Measurements from ENCODE around the gene RFX5.
"Not testable (repeated sequence)": the region's sequence is repeated elsewhere in the genome, so short reads cannot be mapped to it uniquely, and the experiment has no call there.

RFX5 gene

GRCh38 chr1:151346769-151347522, at the start of gene RFX5:
RFX5 (minus strand) TSS chr1:151347252; CDS start chr1:151346320, 932 bp downstream.
- peak; percentile 91 for DNase-seq

GRCh38 chr1:151396265-151396664, 49.2 kb upstream of the RFX5 start:
- DNase-seq: not testable (repeated sequence)

- DNase-seq: no peak
These were observed 46.5 kb upstream of the RFX5 start for GRCh38 chr1:151393583-151393982.

- DNase-seq: no peak
These were observed 44.1 kb upstream of the RFX5 start for GRCh38 chr1:151391079-151391563.

GRCh38 chr1:151390221-151391078, 43.4 kb upstream of the RFX5 start:
- peak; percentile 29 for DNase-seq

- no peak for DNase-seq
These were observed 39.0 kb upstream of the RFX5 start for GRCh38 chr1:151386002-151386401.

- no peak for DNase-seq
These were observed 37.5 kb upstream of the RFX5 start for GRCh38 chr1:151384584-151384983.

GRCh38 chr1:151377150-151377884, 30.3 kb upstream of the RFX5 start:
- DNase-seq: no peak

GRCh38 chr1:151373196-151373595, 26.1 kb upstream of the RFX5 start:
- no peak for DNase-seq

GRCh38 chr1:151372058-151372934, 25.2 kb upstream of the RFX5 start, which contains the start of gene SELENBP1:
SELENBP1 (minus strand) TSS chr1:151372705; CDS start chr1:151372641, 64 bp downstream.
- no peak for DNase-seq

GRCh38 chr1:151371370-151372057, 24.5 kb upstream of the RFX5 start:
- DNase-seq: no peak

- DNase-seq: no peak
These were observed 23.3 kb upstream of the RFX5 start for GRCh38 chr1:151370211-151370911.

GRCh38 chr1:151369621-151370048, 22.6 kb upstream of the RFX5 start:
- DNase-seq: no peak

GRCh38 chr1:151369302-151369610, 22.2 kb upstream of the RFX5 start:
- no peak for DNase-seq

GRCh38 chr1:151368393-151369301, 21.6 kb upstream of the RFX5 start:
- DNase-seq: no peak

GRCh38 chr1:151367658-151368392, 20.8 kb upstream of the RFX5 start:
- no peak for DNase-seq

- DNase-seq: no peak
These were observed 17.9 kb upstream of the RFX5 start for GRCh38 chr1:151364996-151365395.

GRCh38 chr1:151362308-151363155, 15.5 kb upstream of the RFX5 start:
- no peak for DNase-seq
